Parathyroid adenoma (tissue), 2 donors: ENCODE data around the gene CDH13.

ENCODE experiments used
- H2AFZ ChIP-seq: fragments of 300-600 bp; sonication (generic); one replicate; pipeline ENCODE4 v1.7.0; 2017; ENCODE audit warnings: antibody characterized with exemption, mild to moderate bottlenecking
- H3K27ac ChIP-seq: fragments of 300-600 bp; sonication (generic); one replicate; pipeline ENCODE4 v1.7.0; 2017
- H3K27me3 ChIP-seq: fragments of 300-600 bp; sonication (generic); one replicate; pipeline ENCODE4 v1.7.0; 2017; ENCODE audit warnings: low read length; ENCODE audit not compliant: control insufficient read depth, insufficient read depth
- H3K36me3 ChIP-seq: fragments of 300-600 bp; sonication (generic); one replicate; pipeline ENCODE4 v1.7.0; 2017; ENCODE audit warnings: low read length; ENCODE audit not compliant: control insufficient read depth, insufficient read depth
- H3K4me1 ChIP-seq: fragments of 300-600 bp; sonication (generic); one replicate; pipeline ENCODE4 v1.7.0; 2017; ENCODE audit warnings: control low read depth
- H3K4me2 ChIP-seq: fragments of 300-600 bp; sonication (generic); one replicate; pipeline ENCODE4 v1.7.0; 2017; ENCODE audit warnings: low read length
- H3K4me3 ChIP-seq: fragments of 300-600 bp; sonication (generic); one replicate; pipeline ENCODE4 v1.7.0; 2017; ENCODE audit warnings: low read depth, low read length
- H3K79me2 ChIP-seq: fragments of 300-600 bp; sonication (generic); one replicate; pipeline ENCODE4 v1.7.0; 2017; ENCODE audit warnings: control low read depth
- H3K9ac ChIP-seq: fragments of 300-600 bp; sonication (generic); one replicate; pipeline ENCODE4 v1.7.0; 2017; ENCODE audit warnings: mild to moderate bottlenecking
- H3K9me3 ChIP-seq: fragments of 300-600 bp; sonication (generic); one replicate; pipeline ENCODE4 v1.7.0; 2017; ENCODE audit warnings: low read length; ENCODE audit not compliant: control insufficient read depth
- TF ChIP-seq, protein P1 (sequence below): fragments of 300-600 bp; sonication (generic); IDR thresholded peaks from one replicate; pipeline ENCODE4 v1.7.0; 2017; ENCODE audit warnings: antibody characterized with exemption, mild to moderate bottlenecking
- donor health status: primary hyperparathyroidism.

CDH13 gene

DNA sequence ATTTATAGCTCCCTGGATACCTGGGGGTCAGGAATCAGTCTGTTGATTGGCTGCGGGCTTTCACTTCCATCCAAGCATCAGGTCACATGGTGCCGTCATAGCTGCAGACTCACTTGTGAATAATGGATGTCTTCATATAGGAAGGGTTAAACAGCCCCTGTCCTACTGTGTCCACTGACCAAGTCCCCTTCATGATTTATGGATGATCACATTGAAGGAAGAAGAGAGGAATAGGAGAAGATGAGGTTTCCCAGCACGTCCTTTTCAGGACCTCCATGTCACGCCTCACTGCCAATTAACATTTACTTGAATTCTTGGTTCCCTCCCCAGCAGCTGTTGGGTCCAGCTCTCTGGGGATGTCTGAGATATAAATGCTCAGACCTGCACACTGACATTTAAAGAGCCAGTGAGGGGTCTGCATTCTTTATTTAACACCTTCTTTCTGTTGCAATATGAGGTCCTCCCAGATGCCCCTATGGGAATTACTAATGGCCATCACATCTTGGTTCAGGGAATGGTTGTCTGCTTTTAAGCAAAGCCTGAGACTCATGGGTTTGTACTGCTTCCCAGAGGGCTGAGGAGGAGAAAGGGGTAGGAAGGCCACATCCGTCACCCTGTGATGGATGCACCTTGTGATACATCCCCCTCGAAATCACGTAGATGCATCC lies 950.4 kb downstream of the CDH13 start:
- Histone ChIP-seq H3K27ac (no peak overlapping the region), H3K9ac (no peak overlapping the region), H3K27me3 (no peaks in the 10 kb centered on the region), H3K4me3 (no peak overlapping the region), H3K4me1 (no peaks in the 10 kb centered on the region), H3K9me3 (no peaks in the 10 kb centered on the region), H3K79me2 (no peaks in the 10 kb centered on the region), H3K36me3 (no peaks in the 10 kb centered on the region), H3K4me2 (no peak overlapping the region), H2AFZ (no peak overlapping the region)
- TF ChIP-seq, protein P1, sequence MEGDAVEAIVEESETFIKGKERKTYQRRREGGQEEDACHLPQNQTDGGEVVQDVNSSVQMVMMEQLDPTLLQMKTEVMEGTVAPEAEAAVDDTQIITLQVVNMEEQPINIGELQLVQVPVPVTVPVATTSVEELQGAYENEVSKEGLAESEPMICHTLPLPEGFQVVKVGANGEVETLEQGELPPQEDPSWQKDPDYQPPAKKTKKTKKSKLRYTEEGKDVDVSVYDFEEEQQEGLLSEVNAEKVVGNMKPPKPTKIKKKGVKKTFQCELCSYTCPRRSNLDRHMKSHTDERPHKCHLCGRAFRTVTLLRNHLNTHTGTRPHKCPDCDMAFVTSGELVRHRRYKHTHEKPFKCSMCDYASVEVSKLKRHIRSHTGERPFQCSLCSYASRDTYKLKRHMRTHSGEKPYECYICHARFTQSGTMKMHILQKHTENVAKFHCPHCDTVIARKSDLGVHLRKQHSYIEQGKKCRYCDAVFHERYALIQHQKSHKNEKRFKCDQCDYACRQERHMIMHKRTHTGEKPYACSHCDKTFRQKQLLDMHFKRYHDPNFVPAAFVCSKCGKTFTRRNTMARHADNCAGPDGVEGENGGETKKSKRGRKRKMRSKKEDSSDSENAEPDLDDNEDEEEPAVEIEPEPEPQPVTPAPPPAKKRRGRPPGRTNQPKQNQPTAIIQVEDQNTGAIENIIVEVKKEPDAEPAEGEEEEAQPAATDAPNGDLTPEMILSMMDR = no peak

DNA sequence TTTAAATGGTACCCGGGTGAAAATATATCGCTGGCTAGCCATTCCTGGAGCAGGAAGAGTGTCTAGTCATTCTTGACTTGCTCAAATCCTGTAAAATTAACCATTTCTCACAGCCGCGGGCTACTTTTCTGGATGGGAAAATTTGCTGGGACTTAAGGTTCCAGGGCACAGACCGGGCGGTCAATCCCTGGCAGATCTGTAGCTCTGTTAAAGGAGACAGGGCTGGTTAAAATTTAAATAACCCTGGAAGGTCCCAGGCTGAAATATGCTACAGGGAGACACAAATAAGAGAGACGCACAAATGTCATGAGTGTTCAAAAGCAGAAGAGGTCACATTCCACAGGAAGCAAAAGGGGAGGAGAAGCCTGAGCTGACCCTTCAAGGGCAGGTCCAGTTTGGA lies 951.4 kb downstream of the CDH13 start:
- no peaks in the 10 kb centered on the region for H3K4me1 ChIP-seq
- no peak overlapping the region for H3K4me3 ChIP-seq
- no peaks in the 10 kb centered on the region for H3K79me2 ChIP-seq
- TF ChIP-seq, protein P1 = no peak
- H3K27ac ChIP-seq = no peak overlapping the region
- no peaks in the 10 kb centered on the region for H3K27me3 ChIP-seq
- H3K36me3 ChIP-seq = no peaks in the 10 kb centered on the region
- H2AFZ ChIP-seq = no peak overlapping the region
- H3K9ac ChIP-seq = no peak overlapping the region
- no peaks in the 10 kb centered on the region for H3K9me3 ChIP-seq
- H3K4me2 ChIP-seq = no peak overlapping the region

DNA sequence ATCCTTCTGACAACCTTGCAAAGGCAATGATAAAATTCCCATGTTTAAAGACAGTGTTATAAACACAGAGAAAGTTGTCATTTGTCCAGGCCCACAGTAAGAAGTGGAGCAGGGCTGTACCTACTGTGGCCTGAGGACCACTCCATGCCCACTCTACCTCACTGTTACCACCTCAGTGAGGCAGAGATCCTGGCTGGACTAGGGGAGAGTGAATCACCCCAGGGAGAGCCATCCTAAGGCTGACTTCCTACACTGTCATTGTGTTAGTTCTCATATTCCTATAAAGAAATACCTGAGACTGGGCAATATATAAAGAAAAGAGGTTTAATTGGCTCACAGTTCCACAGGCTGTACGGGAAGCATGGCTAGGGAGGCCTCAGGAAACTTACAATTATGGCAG lies 952.3 kb downstream of the CDH13 start:
- H3K36me3 ChIP-seq = no peaks in the 10 kb centered on the region
- TF ChIP-seq, protein P1 = no peak
- H3K79me2 ChIP-seq = no peaks in the 10 kb centered on the region
- no peak overlapping the region for H3K27ac ChIP-seq
- H3K27me3 ChIP-seq = no peaks in the 10 kb centered on the region
- H2AFZ ChIP-seq = no peak overlapping the region
- no peak overlapping the region for H3K4me2 ChIP-seq
- no peak overlapping the region for H3K9ac ChIP-seq
- H3K4me1 ChIP-seq = no peaks in the 10 kb centered on the region
- H3K9me3 ChIP-seq = no peaks in the 10 kb centered on the region
- no peak overlapping the region for H3K4me3 ChIP-seq

DNA sequence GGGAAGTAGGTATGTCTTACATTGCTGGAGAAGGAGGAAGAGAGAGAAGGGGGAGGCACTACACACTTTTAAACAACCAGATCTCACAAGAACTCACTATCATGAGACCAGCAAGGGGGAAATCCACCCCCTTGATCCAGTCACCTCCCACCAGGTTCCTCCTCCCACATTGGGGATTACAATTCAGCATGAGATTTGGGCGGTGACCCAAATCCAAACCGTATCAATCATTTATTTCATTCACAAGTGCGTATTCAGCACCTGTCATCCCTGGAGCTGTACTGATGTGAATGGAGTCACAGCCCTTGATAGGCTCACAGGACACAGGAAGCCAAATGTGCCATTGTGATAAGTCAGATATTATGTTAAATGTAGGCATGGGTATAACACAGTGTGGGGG lies 952.7 kb downstream of the CDH13 start:
- Histone ChIP-seq H3K4me3 (no peak overlapping the region), H3K27me3 (no peaks in the 10 kb centered on the region), H3K27ac (no peak overlapping the region), H3K4me1 (no peaks in the 10 kb centered on the region), H2AFZ (no peak overlapping the region), H3K9ac (no peak overlapping the region), H3K4me2 (no peak overlapping the region), H3K79me2 (no peaks in the 10 kb centered on the region), H3K9me3 (no peaks in the 10 kb centered on the region), H3K36me3 (no peaks in the 10 kb centered on the region)
- TF ChIP-seq, protein P1 = no peak

DNA sequence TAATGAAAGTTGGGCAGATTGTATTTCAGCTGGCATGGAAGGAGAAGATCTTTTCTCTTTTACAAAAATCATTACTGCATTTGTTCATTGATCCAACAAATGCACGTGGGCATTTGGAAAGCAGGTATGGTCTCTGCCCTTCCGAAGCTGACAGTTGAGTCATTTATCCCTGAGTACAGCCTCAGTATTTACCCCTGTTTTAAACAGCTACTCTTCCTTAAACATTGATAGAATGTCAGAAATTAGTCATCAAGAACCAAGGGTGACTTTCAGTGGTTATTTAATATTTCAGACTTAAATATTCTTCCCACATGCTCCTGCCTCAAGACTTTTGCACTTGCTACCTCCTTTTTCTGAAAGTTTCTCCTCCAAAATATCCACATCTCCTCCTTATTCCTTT lies 954.3 kb downstream of the CDH13 start:
- no peak overlapping the region for H3K9ac ChIP-seq
- TF ChIP-seq, protein P1 = no peak
- H3K27ac ChIP-seq = no peak overlapping the region
- H3K9me3 ChIP-seq = no peaks in the 10 kb centered on the region
- H3K79me2 ChIP-seq = no peaks in the 10 kb centered on the region
- no peak overlapping the region for H3K4me2 ChIP-seq
- H2AFZ ChIP-seq = no peak overlapping the region
- no peaks in the 10 kb centered on the region for H3K27me3 ChIP-seq
- no peak overlapping the region for H3K4me3 ChIP-seq
- H3K36me3 ChIP-seq = no peaks in the 10 kb centered on the region
- no peaks in the 10 kb centered on the region for H3K4me1 ChIP-seq
